Testis (tissue), 3 donors: ENCODE results near the gene IER5. TPM values are rescaled to one million over a fixed set of nuclear protein-coding genes. Genes with fewer than 3 reads are reported as not detected.

Experiments used
- DNase-seq: peaks from one replicate; pipeline ENCODE4 v3.0.0-alpha.2; 2019
- H3K27ac ChIP-seq, 2 donors: fragments of 200-600 bp; sonication (generic); one replicate each; pipeline ENCODE4 v1.5.1; 2019
- H3K27me3 ChIP-seq: fragments of 200-600 bp; sonication (generic); one replicate; pipeline ENCODE4 v1.5.1; 2019
- H3K36me3 ChIP-seq: fragments of 200-600 bp; sonication (generic); one replicate; pipeline ENCODE4 v1.5.1; 2017; ENCODE audit warnings: low read depth; ENCODE audit errors: missing control alignments
- H3K4me1 ChIP-seq: fragments of 200-600 bp; sonication (generic); one replicate; pipeline ENCODE4 v1.5.1; 2019
- H3K4me3 ChIP-seq, 2 donors: fragments of 200-600 bp; sonication (generic); one replicate each; pipeline ENCODE4 v1.5.1; 2017 to 2019
- H3K9me3 ChIP-seq: fragments of 200-600 bp; sonication (generic); one replicate; pipeline ENCODE4 v1.5.1; 2017
- CTCF ChIP-seq, 3 experiments: fragments of 450-650 bp in 2 of 3; fragments of 200-600 bp in 1 of 3; sonication (generic) in 1 of 3; IDR thresholded peaks; one replicate each; pipeline ENCODE4 v1.5.1; 2016 to 2019; ENCODE audit warnings: antibody characterized with exemption in 3 of 3, mild to moderate bottlenecking in 2 of 3, moderate library complexity in 1 of 3
- POLR2A ChIP-seq: fragments of 450-650 bp; IDR thresholded peaks from one replicate; pipeline ENCODE4 v1.6.1; 2017; ENCODE audit warnings: antibody characterized with exemption, mild to moderate bottlenecking, moderate library complexity
- WGBS, 2 donors: methylation state at CpG; one replicate each; pipeline ENCODE4 v1.1.5; 2018; 5-methylcytosine and 5-hydroxymethylcytosine counted together
- intact Hi-C: fragments of 100-400 bp; cut with DNase I; formaldehyde crosslinking; loops from one replicate; pipeline ENCODE4 v1.15.1; 2023; ENCODE audit warnings: low total_unique reads
- polyA plus RNA-seq: library from polyadenylated mRNA; stranded (reverse); fragments of 350-450 nt; fragmentation: Illumina TruSeq; extraction: RNeasy Lipid Tissue Mini Kit (QIAGEN cat#74804); gene quantifications from one replicate; pipeline ENCODE4 v1.2.3, GENCODE V29; 2014; ENCODE audit warnings: low read depth, low replicate concordance; ENCODE audit not compliant: insufficient read depth
- total RNA-seq, 2 donors: library from RNA; depleted of rRNA; stranded (reverse); fragments of >200 nt; gene quantifications; one replicate each; pipeline ENCODE4 v1.2.3, GENCODE V29; 2016

The IER5 gene
- total and polyA plus RNA-seq, 3 donors from 2014 or later = 7.1 to 13.3 (median 10.3) TPM

- Histone ChIP-seq H3K27me3 (no peaks in the 10 kb centered on the region), H3K36me3 (no peaks in the 10 kb centered on the region), H3K4me1 (no peaks in the 10 kb centered on the region), H3K27ac (no peak overlapping the region), H3K4me3 (no peak overlapping the region), H3K9me3 (no peaks in the 10 kb centered on the region)
- intact Hi-C loops = no loop called here
- TF ChIP-seq POLR2A (no peak), CTCF (IDR thresholded peaks at IDR 0.05) (peak in 2 of 3 experiments; percentile 25 to 41)
- peak; percentile 66 for DNase-seq
- 41 to 48% methylated on average over 6 of the region's 6 CpGs for WGBS, 2 donors
These were observed 4.5 kb upstream of the IER5 start for GRCh38 chr1:181083842-181084605.

GRCh38 chr1:181084606-181084969 is 3.9 kb upstream of the IER5 start:
- TF ChIP-seq CTCF (IDR thresholded peaks at IDR 0.05) = no peak
- no peak for TF ChIP-seq POLR2A
- WGBS, 2 donors = 66 to 69% methylated on average over 4 of the region's 4 CpGs
- Histone ChIP-seq H3K4me3 (no peak overlapping the region), H3K27ac (no peak overlapping the region), H3K36me3 (no peaks in the 10 kb centered on the region), H3K27me3 (no peaks in the 10 kb centered on the region), H3K4me1 (no peaks in the 10 kb centered on the region), H3K9me3 (no peaks in the 10 kb centered on the region)
- intact Hi-C loops = no loop called here
- DNase-seq = no peak

- Histone ChIP-seq H3K27me3 (no peaks in the 10 kb centered on the region), H3K27ac (no peak overlapping the region), H3K36me3 (no peaks in the 10 kb centered on the region), H3K4me3 (no peak overlapping the region), H3K9me3 (no peaks in the 10 kb centered on the region), H3K4me1 (peaks cover 9% of the 10 kb centered on the region)
- intact Hi-C loops = loop anchor here (5.0 kb wide), 1 partner anchor 56 kb away; no protein-coding TSS in a partner anchor
- DNase-seq = no peak
- no peak for TF ChIP-seq CTCF (IDR thresholded peaks at IDR 0.05)
- no peak for TF ChIP-seq POLR2A
- 92 to 100% methylated on average over 1 of the region's 1 CpG for WGBS, 2 donors
These were observed 2.4 kb upstream of the IER5 start for GRCh38 chr1:181086091-181086490.

- intact Hi-C loops = loop anchor here (5.0 kb wide), 1 partner anchor 55 kb away; no protein-coding TSS in a partner anchor
- 59 to 78% methylated on average over 5 of the region's 5 CpGs for whole genome bisulfite sequencing, 2 donors
- Histone ChIP-seq H3K4me1 (peaks cover 9% of the 10 kb centered on the region), H3K9me3 (no peaks in the 10 kb centered on the region), H3K4me3 (no peak overlapping the region), H3K27ac (no peak overlapping the region), H3K27me3 (no peaks in the 10 kb centered on the region), H3K36me3 (no peaks in the 10 kb centered on the region)
- TF ChIP-seq POLR2A (no peak), CTCF (IDR thresholded peaks at IDR 0.05) (no peak)
- DNase-seq = no peak
These were observed 1.6 kb upstream of the IER5 start for GRCh38 chr1:181086926-181087325.

GRCh38 chr1:181087400-181087901 is 1.0 kb upstream of the IER5 start:
- H3K4me3 ChIP-seq = no peak overlapping the region
- H3K27me3 ChIP-seq = no peaks in the 10 kb centered on the region
- H3K4me1 ChIP-seq = peaks cover 9% of the 10 kb centered on the region
- no peaks in the 10 kb centered on the region for H3K36me3 ChIP-seq
- peak overlapping the region in 1 of 2 donors; percentile 91 for H3K27ac ChIP-seq
- 58 to 59% methylated on average over 8 of the region's 8 CpGs for WGBS, 2 donors
- no peak for DNase-seq
- intact Hi-C loops = loop anchor here (5.0 kb wide), 1 partner anchor 55 kb away; no protein-coding TSS in a partner anchor
- TF ChIP-seq POLR2A (no peak), CTCF (IDR thresholded peaks at IDR 0.05) (no peak)
- H3K9me3 ChIP-seq = no peaks in the 10 kb centered on the region
